GM18861 (cell line): ENCODE data around the gene GZMB.
"Not testable (repeated sequence)": the region's sequence is repeated elsewhere in the genome, so short reads cannot be mapped to it uniquely, and the experiment has no call there.

Source experiments
- ATAC-seq: cut with Tn5 transposase; IDR thresholded peaks from one replicate; pipeline ENCODE4 v1.9.1; 2021; ENCODE audit not compliant: unreplicated experiment

GZMB gene

DNA sequence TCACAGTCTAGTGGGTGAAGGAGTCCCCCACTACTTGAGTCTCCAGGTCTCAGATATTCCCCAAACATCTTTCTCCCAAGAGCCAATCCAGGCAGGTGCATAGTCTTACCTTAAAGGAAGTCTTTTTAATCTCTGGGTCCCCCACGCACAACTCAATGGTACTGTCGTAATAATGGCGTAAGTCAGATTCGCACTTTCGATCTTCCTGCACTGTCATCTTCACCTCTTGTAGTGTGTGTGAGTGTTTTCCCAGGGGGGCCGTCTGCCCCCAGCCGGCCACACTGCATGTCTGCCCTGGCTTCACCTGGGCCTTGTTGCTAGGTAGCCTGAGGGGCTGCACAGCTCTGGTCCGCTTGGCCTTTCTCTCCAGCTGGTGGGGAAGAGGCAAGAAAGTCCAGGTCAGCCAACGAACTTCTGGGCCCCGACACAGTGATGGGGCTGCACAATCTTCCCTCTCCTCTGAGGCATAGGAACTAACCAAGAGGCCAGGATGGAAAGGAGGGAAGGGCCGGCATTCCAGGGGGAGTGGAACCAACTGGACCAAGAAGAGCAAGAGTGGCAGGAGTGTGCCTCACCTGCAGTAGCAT is 2.1 kb downstream of the GZMB start:
- ATAC-seq = no peak

DNA sequence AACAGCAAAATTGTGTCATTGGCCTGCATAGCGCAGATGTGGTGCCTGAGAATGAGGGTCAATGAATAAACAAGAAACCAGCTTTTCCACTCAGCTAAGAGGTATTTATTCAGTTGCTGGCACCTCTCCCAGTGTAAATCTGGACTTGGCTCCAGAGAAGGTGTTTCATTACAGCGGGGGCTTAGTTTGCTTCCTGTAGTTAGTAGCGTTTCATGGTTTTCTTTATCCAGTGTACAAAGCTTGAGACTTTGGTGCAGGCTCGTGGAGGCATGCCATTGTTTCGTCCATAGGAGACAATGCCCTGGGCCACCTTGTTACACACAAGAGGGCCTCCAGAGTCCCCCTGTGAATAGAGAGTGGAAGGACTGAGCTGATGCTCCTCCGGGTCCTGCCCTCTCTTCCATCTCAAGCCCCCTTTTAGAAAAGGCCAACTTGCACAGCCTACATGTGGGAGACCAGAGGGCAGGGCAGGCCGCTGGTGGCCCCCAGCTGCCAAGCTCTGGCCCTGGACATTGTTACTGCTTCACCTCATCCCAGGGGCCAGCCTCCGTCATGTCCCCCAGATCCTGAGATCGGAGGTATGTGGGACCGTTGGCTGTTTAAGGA is 3.0 kb downstream of the GZMB start:
- ATAC-seq = no peak

DNA sequence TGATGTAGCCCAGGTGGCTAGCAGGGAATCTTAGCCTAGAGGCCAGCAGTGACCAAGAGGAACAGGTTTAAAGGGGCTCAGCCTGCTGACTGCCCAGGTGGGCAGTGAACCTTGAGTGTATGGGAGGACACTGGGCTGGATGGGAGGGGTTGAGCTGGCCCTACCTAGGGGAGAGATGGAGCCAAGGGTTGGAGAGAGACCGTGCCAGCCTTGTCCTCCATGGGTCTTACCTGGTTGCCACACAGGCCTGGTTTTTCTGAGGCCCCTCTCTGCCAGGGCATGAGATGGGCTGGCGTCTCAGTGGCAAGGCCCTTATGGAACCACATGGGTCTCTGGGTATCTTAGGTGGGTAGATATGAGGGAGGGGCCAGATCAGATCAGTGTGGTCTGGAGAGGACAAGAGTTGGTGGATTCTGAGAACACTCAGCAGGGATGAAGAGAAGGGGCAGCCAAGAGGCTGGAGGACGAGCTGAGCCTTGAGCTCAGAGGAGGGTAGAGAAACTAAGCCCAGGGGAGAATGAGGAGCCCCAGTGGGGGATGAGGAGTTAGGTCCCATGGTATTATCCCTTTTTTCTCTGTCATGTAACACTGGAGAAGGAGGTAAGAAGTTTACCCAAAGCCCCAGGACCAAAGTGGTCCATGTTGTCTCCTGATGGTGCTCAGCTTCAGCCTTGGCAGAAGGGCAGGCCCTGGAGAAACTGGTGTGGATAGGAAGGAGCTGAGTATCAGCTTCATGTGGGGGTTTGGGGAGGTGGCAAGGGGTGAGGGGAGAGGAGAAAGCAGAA is 3.7 kb downstream of the GZMB start:
- ATAC-seq = no peak

DNA sequence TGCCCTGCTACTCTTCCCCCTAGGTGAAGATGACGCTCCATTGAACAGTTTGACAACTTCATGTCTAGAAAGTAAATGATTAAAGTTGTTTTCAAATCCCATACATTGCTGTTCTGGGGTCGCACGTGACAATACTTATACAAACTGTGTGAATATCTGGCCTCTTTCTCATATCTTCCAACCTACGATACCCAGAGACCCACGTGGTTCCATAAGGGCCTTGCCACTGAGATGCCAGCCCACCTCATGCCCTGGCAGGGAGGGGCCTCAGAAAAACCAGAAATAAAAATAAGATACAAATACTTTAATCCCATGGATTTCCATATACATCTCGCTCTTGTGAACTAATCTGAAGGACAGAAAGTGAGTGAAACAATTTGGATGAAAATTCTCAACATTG is 4.5 kb downstream of the GZMB start:
- ATAC-seq = no peak

DNA sequence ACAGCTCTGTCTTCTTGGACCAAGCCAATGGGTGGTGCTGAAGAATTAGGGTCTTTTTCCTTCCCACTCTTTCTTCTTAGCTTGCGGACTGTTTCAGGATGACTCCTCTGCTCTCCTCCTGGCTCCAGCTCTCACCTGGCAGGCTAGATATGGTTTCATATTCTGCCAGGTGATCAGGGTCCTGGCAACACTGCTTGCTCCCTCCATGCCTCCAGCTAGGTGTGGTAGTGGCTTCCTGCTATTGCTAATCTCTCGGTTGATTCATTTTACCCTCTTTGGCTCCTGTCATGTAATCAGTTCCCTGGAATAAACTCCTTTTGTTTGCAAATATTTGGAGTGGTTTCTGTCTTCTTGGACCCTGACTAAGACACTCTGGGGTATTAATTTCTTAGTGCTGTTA is 20.2 kb downstream of the GZMB start:
- no peak for ATAC-seq

DNA sequence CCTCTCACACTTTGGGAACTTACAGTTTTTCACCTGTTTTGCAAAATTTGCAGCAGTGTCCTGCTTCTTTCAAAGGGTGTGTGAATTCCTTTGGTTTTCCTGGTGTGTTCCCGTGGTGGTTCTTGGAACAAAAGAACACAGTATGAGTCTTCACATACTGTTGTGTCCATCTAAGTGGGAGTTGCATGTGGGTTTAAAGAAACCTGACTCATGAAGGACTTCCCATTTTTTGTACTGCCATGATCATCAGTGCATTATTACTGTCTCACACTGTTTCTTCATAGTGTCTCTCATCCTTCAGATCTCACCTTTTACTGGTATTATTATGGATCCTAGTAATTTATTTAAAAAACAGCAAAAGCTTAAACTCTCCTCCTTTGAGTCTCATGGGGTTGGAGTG is 20.7 kb downstream of the GZMB start:
- ATAC-seq = no peak

DNA sequence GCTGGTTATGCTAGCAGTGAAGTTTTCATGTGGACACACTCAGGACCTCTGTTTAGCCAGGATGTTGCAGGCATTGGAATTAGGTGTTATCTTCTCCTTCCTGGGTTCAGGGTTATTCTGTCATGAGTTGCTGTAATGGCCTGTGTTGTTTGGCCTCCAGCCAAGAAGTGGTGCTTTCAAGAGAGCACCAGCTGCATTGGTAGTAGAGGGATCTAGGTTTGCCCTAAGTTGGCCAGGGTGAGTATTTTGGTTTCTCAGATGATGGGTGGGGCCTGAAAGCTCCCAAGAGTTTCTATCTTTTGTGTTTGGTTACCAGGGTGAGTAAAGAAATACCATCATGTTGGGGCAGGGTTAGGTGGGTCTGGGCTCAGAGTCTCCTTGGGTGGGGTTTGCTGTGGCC is 21.8 kb downstream of the GZMB start:
- ATAC-seq = no peak

DNA sequence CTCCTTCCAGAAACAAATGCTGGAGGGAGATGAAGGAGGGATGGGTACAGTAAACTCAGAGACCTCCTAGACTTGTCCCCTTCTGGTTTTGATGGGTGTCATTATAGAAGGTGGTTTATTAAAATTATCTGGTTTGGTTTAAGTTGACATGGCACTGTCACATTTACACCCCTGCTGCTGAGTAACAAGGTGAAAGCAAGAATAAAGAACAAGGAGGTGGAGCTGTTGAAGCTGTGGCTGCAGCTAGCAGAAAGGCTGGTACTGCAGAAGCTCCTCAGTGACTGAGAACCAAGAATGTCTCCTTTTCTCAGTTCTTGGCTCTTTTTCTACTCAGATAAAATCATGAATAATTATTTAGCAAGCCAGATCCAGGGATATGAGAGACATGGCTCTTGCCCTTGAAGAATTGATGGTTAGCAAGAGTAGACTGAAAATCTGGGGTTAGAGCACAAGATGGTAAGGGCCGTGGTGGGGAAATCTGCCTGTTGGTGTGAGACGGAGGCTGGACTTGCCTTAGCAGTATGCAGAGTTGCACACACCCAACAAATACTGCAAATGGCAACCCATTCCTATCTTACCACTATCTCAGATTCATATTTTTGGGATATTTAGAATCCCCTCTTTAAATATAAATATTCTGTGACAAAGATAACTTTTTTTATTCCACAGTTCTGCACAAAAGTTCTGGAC is 24.2 kb downstream of the GZMB start, which contains the start of gene GZMH:
Gene GZMH (minus strand): TSS at position 31 of the 690 bp plus-strand sequence. CDS start 72 bp downstream, outside the sequence.
- no peak for ATAC-seq

DNA sequence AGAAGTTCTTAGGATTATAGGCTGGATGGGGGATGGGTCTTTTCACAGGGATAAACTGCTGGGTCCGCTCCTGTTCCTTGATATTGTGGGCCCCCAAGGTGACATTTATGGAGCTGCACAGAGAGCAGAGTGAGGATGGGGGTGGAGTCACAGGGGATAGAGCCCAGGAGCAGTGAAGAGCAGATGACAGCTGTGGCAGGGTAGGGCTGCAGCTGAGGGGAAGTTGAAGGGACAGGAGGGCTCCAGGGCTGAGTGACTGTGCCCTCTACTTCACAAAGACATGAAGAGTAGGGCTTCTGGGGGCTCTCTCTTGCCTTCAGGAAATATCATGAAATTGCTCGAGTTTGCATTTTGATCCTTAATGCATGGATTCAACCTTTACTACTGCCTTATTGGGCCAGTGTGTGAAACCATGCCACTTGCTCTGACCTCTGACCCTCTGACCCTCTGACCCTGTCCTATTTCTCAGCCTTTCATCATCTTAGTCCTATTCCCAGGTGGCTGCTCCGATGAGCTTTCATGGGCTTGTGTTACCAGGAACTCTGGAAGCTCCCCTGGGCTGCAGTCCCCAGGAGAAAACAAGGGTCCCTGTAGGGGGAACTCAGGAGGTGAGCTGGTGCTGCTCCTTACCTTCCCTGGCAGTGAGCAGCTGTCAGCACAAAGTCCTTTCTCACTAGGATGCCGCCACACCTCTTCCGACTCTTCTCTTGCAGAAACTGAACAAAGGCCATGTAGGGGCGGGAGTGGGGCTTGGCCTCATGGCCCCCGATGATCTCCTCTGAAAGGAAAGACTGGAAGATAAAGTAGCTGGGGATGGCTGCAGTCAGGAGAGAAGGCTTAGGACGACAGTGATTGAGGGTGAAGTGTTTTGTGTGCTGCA is 26.1 kb downstream of the GZMB start:
- no peak for ATAC-seq

DNA sequence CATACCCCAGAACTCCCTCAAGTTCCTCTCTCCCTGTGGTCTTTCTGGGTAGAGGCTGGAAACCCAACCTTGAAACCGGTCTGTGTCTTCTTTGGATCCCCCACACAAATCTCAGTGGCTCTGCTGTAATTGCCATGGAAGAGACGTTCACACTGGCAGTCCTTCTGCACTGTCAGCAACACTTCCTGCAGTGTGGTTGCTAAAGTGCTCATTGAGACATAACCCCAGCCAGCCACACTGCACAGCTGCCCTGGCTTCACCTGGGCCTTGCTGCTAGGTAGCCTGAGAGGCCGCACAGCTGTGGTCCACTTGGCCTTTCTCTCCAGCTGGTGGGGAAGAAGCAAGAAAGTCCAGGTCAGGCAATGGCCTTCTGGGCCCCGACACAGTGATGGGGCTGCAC is 26.9 kb downstream of the GZMB start:
- no peak for ATAC-seq

DNA sequence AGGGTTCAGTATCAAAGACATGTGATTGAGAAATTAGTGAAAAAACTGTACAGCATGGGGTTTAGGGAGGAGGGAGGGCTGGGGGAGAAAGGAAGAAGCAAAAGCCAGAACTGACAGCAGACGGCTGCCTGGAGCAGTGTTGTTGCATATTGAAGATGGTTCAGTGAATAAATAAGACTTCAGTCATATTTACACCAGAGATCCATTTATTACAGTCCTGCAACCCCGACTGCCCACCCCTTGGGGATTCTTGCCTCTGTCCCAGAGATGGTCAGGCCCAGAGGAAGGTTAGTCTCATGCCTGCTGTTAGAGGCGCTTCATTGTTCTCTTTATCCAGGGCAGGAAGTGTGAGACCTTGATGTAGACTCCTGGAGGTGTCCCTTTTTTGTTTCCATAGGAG is 27.7 kb downstream of the GZMB start:
- ATAC-seq = no peak

DNA sequence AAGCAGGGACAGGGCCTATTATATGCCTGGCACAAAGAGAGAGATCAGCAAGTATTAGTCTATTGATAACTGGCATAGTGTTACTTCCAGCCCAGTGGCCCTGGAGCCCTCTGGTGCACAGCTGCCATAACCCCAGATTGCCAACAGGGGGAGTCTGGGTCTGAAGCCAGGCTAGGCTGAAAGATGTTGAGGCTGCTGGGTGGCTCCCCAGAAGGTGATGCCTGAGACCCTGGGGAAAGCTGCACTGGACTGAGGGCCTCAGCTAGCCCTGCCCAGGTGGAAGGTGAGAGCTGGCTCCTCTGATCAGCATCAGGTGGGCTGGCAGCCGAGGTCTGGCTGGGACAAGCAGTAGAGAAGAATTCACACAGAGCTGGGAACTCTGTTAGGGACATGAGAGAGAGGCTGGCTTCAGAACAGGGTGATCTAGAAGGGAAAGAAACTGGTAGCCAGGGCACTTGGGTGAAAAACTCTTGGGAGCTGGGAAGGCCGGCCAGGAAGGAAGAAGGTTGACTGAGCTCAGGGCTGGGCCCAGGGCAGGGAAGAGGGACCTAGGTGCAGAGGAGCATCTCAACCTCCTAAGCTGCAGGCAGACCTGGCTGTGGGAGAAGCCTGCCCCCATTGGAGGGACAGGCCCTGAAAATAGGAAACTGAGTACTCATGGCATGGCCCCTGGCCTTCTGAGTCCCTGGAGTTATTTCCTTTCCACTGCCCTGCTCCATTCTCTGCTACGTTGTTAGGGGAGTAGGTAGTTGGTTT is 28.4 kb downstream of the GZMB start:
- peak; percentile 89 for ATAC-seq

DNA sequence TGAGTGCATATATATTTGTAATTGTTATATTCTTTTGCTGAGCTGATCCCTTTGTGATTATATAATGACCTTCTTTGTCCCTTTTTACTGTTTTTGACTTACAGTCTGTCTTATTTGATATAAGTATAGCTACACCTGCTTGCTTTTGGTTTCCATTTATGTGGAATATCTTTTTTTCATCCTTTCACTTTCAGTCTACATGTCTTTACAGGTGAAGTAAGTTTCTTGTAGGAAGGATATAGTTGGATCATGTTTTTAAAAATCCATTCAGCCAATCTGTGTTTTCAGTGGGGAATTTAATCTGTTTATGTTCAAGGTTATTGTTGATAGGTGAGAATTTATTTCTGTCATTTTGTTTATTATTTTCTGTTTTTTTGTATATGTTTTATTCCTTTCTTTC is 36.6 kb downstream of the GZMB start:
- no peak for ATAC-seq

DNA sequence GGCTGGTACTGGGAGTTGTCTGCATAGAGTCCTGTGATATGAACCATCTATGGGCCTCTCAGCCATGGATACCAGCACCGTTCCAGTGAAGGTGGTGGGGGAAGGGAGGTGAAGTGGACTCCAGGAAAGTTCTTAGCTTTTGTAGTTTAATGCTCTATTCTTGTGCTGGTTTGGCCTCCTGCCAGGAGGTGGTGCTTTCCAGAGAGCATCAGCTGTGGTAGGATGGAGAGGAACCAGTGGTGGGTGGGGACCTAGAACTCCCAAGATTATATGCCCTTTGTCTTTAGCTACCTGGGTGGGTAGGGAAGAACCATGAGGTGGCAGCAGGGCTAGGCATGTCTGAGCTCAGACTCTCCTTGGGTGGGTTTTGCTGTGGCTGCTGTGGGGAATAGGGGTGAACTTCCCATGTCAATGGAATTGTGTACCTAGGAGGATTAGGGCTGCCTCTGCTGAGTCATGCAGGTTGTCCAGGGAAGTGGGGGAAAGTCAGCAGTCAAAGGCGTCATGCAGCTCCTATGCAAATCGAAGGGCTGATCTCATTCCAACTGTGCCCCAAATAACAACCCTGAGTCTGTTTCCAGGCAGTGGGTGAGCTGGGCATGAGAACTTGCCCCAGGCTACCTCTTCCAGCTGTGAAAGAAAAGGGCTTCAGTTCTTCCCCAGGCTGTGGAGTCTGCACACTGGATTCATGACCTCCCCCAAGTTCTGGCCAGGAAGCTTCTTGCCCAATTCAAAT is 38.7 kb downstream of the GZMB start:
- no peak for ATAC-seq

DNA sequence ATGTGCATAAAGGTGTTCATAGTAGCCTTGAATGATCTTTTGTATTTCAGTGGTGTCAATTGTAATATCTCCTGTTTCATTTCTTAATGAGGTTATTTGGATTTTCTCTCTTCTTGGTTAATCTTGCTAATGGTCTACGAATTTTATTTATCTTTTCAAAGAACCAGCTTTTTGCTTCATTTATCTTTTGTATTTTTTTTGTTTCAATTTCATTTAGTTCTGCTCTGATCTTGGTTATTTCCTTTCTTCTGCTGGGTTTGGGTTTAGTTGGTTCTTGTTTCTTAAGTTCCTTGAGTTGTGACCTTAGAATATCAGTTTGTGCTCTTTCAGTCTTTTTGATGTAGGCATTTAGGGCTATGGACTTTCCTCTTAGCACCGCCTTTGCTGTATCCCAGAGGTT is 43.0 kb downstream of the GZMB start:
- not testable (repeated sequence) for ATAC-seq

DNA sequence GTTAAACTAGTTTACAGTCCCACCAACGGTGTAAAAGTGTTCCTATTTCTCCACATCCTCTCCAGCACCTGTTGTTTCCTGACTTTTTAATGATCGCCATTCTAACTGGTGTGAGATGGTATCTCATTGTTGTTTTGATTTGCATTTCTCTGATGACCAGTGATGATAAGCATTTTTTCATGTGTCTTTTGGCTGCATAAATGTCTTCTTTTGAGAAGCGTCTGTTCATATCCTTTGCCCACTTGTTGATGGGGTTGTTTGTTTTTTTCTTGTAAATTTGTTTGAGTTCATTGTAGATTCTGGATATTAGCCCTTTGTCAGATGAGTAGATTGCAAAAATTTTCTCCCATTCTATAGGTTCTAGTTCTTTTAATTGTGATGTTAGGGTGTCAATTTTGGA is 49.6 kb downstream of the GZMB start:
- ATAC-seq = not testable (repeated sequence)
